Heart left ventricle (tissue), 13 donors: ENCODE measurements around the gene UBXN2A.
A peak's percentile ranks its signal among the peaks of the same experiment; 100 is the strongest.

Experiments used
- CTCF ChIP-seq, 12 donors: fragments of 200-600 bp; sonication (generic) in 4 of 12; IDR thresholded peaks; one replicate each; pipeline versions ENCODE4 v1.5.0 to v1.8.0; 2018 to 2022; ENCODE audit warnings: antibody characterized with exemption in 12 of 12, mild to moderate bottlenecking in 5 of 12
- POLR2A ChIP-seq, 2 donors: fragments of 450-650 bp; IDR thresholded peaks; one replicate each; pipeline ENCODE4 v1.6.1; 2017; ENCODE audit warnings: antibody characterized with exemption in 2 of 2, mild to moderate bottlenecking in 2 of 2, moderate library complexity in 2 of 2
- donor health status: ischemic (EF 13 %, LVEDD 7.1; RV severe dilation, severe dysfunction).
- donor health status: DM: no; HTN: yes; CAD: no.
- donor health status: DM: no; HTN: no; CAD: no.
- donor health status: ischemic (EF 25% LVEDD 6.9; RV normal size, moderate dysfunction).
- donor health status: ischemic (EF 25% LVEDD 5.7; RV mildly dilated, moderate dysfunction).
- donor health status: ischemic (EF 35%, LVEDD 5.7; RV mildly dilated, moderate dysfunction).
- donor health status: nonischemic (EF 11% LVEDD 7.7; RV severe dilation, severe dysfunction).
- donor health status: DM: yes; HTN: yes; CAD: no.
- donor health status: PGD.
- donor health status: ischemic (EF 29% LVEDD 5.4; RV normal size, mild dysfunction).
- donor health status: nonischemic (EF 23%, LVEDD 6.1; RV moderate dilation, normal function).

- peak in 3 of 12 donors; percentile 10 to 19 (median 11) for TF ChIP-seq CTCF (IDR thresholded peaks at IDR 0.05)
- TF ChIP-seq POLR2A (IDR thresholded peaks at IDR 0.05): no peak
Observed at GRCh38 chr2:24021122-24021998, 81.1 kb downstream of the UBXN2A start.
